ENCODE data around the gene OTUD5. TPM values are rescaled to one million over a fixed set of nuclear protein-coding genes. Genes with fewer than 3 reads are reported as not detected.

Gene OTUD5
- total and polyA plus RNA-seq, 2 of the 13 experiments (the other 11 are each of a cell fraction or from before 2014, with no cell fraction given), result 18.4 to 42.2 TPM

DNA sequence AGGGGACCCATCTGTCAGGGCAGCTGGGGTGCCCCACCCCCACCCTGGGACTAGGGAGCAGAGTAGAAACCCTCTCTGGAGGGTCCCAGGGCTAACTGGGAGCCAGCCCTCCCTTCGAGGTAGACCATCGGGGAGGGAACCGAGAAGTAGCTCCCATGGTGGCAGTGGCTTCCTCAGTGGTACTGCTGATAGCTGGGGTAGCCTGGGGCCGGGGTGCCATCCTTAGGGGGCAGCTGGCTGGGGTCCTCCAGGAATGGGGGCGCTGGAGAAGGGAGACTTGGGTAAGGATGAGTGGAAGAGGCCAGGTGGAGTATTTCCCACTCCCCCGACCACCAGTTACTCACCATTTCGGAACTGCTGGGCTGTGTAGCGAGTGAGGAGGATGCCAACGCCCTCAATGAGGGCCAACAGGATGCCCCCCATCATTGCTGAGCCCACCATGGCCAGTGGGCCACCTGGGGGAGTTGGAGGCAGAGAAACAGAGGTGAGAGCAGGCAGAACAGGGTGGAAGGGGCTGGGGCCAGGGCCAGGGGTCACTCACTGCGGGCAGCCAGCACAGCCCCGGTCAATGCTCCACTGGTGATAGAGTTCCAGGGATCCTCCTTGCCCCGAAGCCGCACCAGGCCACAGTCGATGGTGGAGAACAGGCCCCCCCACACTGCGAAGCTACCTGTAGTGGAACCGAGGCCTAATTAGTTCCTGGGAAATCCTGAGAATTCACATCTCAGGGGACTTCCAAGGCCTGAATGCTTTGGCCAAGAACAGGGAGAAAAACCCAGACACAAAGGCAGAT lies 63.7 kb downstream of the OTUD5 start (continued):
- TF ChIP-seq MAZ (IDR thresholded peaks at IDR 0.05; ENCODE audit: borderline replicate concordance, low read depth, low read length), result no peak
- TF ChIP-seq MAZ (CRISPR knock-in tag; IDR thresholded peaks at IDR 0.05; ENCODE audit: low read depth), result no peak
- no peak for TF ChIP-seq NRL (CRISPR knock-in tag; IDR thresholded peaks at IDR 0.05; ENCODE audit: borderline replicate concordance)
- TF ChIP-seq ZSCAN9 (CRISPR knock-in tag; IDR thresholded peaks at IDR 0.05; ENCODE audit: borderline replicate concordance), result no peak

DNA sequence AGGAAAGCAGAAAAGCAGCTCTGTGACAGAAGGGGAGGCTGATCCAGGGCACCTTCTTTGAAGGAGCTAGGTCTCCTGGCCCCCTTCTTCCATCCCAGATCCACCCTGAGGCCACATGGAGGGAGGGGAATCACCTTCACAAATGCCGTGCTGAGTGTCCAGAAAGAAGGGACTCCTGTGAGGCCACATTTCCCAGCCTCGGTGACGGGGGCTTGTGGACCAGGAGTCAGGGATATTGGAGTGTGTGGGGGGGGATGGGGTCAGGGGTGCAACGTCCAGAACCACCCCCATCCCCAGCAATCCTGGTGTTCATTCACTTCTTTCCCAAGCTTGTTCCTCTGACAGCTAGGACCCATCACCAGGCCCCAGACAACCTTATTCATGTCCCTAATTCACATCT lies 64.5 kb downstream of the OTUD5 start:
- intact Hi-C loops (cut with micrococcal nuclease; ENCODE audit: unreplicated experiment), result no loop called here
- ATAC-seq, result no peak
- POLR2A ChIA-PET, result no interaction called here

More for the DNA sequence above, 64.5 kb downstream of the OTUD5 start:
- CTCF ChIA-PET (ENCODE audit: low intra/inter-chr PET ratio, low total read pairs), result no interaction called here
- no peaks in the 10 kb centered on the region; the same call in 1 of the 2 replicates for H4K20me1 ChIP-seq (ENCODE audit: insufficient read depth, low read length)
- H3K4me1 ChIP-seq (ENCODE audit: insufficient read depth, low read length), result peaks cover 29% of the 10 kb centered on the region
- H3K4me2 ChIP-seq (ENCODE audit: low read depth, low read length), result no peak overlapping the region
- H3K36me3 ChIP-seq (replicated peaks in 1 of 2; ENCODE audit: control insufficient read depth in 1 of 2, insufficient read depth in 2 of 2, low read length in 2 of 2), result peaks cover 0 to 6% of the 10 kb centered on the region in 2 experiments; a peak in 1 of 5 replicates
- in situ Hi-C loops (cut with HindIII; ENCODE audit: extremely low pct_ligation_motif_present, low pct_unique_long_range_greater_than_20kb), result no loop called here
- no peaks in the 10 kb centered on the region for H3K27me3 ChIP-seq (ENCODE audit: control insufficient read depth in 1 of 2, insufficient read depth in 2 of 2, low read length in 2 of 2)
- no peak overlapping the region for H3K27ac ChIP-seq (ENCODE audit: extremely low read length, insufficient read depth, low read length)
- H3K9me3 ChIP-seq (ENCODE audit: low read length), result no peaks in the 10 kb centered on the region
- no peak for TF ChIP-seq HNRNPUL1 (IDR thresholded peaks at IDR 0.05; ENCODE audit: low read depth, low read length)
- TF ChIP-seq ZC3H4 (CRISPR knock-in tag; IDR thresholded peaks at IDR 0.05; ENCODE audit: borderline replicate concordance), result no peak
- H3K4me3 ChIP-seq (replicated peaks in 1 of 3; ENCODE audit: insufficient read depth in 1 of 3, low read depth in 2 of 3, low read length in 3 of 3), result no peak overlapping the region
- BruUV-seq (replicated peaks), result no TSS peak
- no peak overlapping the region for H3K9ac ChIP-seq (ENCODE audit: insufficient read depth, low read depth, low read length)
- no CpG with 5 or more reads among the region's 4 CpGs for WGBS (ENCODE audit: low lambda C conversion rate)
- H2AFZ ChIP-seq (ENCODE audit: low read length), result no peak overlapping the region
- H3K79me2 ChIP-seq (ENCODE audit: insufficient read depth, low read length), result peaks cover 15% of the 10 kb centered on the region
- DNase-seq (ENCODE audit: low spot score) (no peak), FAIRE-seq (no peak)
